SK-MEL-5 (cell line): ENCODE measurements around the gene XAB2. TPM values are rescaled to one million over a fixed set of nuclear protein-coding genes. Genes with fewer than 3 reads are reported as not detected.
"Not testable (repeated sequence)": the region's sequence is repeated elsewhere in the genome, so short reads cannot be mapped to it uniquely, and the experiment has no call there.

ENCODE experiments used
- DNase-seq: peaks from one replicate; pipeline ENCODE4 v3.0.0-alpha.2; 2016; ENCODE audit warnings: low read depth, low spot score
- in situ Hi-C: cut with HindIII; loops from 2 replicates; pipeline ENCODE4 v1.10.0; 2016; ENCODE audit warnings: low sequenced_read_pairs, high pct_unique_total_duplicates, low pct_unique_long_range_greater_than_20kb
- total RNA-seq: library from RNA; depleted of rRNA; stranded (reverse); fragments of >200 nt; shearing (Covaris generic); gene quantifications from 2 replicates; pipeline ENCODE4 v1.2.3, GENCODE V29; 2014

Gene XAB2
- total RNA-seq, 1 experiment from 2014 or later = 21.5 TPM

- DNase-seq = no peak
- in situ Hi-C loops = no loop called here
These were observed 26.2 kb upstream of the XAB2 start for GRCh38 chr19:7655581-7655980.

DNA sequence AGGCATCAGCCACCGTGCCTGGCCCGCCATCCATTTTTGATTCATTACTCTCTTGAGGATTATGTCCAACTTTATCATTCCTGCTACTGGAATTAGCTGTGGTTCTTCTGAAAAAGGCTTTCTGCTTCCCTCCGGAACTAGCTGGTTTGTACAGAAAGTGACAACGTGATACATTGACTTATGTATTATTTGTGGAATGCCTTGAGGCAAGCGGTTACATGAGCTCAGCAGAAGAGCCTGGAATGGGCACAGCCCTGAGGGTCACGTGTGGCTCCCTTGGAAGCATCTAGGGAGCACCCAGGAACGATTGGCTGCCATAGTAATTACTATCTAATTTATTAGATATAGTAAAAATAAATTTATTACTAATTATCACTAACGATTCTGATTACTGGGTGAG, 25.1 kb upstream of the XAB2 start:
- DNase-seq = peak; percentile 75
- in situ Hi-C loops = no loop called here

GRCh38 chr19:7652061-7652641, 22.8 kb upstream of the XAB2 start:
- in situ Hi-C loops = no loop called here
- peak; percentile 59 for DNase-seq

DNA sequence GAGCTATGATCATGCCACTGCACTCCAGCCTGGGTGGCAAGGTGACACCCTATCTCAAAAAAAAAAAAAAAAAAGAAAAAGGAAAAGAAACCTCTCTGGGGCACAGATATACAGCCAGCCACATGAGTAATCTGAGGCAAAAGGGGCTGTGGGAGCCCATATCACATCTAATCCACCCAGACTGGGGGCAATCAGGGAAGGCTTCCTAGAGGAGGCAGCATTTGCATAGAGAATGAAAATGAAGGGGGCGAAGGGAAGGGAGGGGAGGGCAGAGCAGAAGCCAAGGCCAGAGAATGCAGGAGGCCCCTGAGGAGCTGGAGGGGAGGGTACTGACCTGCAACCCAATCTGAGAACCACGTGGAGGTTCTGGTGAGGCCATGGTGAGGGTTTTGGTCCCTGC, 20.8 kb upstream of the XAB2 start:
- DNase-seq = no peak
- in situ Hi-C loops = no loop called here

GRCh38 chr19:7648265-7649014, 19.1 kb upstream of the XAB2 start:
- DNase-seq = no peak
- in situ Hi-C loops = no loop called here

GRCh38 chr19:7647156-7647555, 17.8 kb upstream of the XAB2 start:
- in situ Hi-C loops = no loop called here

GRCh38 chr19:7646426-7646700, 17.0 kb upstream of the XAB2 start:
- no peak for DNase-seq
- in situ Hi-C loops = no loop called here

More at GRCh38 chr19:7647156-7647555, 17.8 kb upstream of the XAB2 start:
- DNase-seq = no peak

DNA sequence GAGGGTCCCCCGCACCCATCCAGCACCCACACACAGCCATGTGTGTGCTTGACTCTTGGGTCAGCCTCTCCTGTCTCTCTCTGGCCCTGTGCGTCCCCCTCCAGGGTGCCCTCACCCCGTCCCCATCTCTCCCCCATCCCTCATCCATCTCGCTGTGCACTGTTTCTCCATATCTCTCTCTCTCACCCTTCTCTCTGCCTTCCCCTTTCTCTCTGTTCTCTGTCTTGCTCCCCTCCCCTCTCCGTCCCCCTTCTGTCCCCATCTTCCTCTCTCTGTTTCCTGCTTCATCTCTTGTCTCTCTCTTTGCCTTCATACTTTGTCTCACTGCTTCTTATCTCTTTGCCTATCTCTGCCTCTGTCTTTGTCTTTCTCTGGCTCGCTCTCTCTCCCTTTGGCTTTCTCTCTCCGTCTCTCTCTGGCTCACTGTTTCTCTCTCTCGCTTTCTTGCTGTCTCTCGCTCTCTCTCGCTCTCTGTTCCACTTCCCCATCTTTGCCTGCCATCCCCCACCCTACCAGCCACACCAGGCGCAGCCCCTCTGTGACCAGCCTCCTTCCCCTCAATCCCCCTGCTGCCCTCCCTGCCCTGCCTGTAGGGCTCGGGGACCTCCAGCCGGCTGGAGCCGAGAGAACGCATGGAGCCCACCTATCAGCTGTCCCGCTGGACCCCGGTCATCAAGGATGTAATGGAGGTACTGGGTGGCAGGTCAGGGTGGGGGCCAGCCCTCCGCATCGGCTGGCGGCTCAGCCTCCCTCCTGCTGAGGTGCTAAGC, 16.5 kb upstream of the XAB2 start:
- DNase-seq = no peak

GRCh38 chr19:7645163-7645562, 15.8 kb upstream of the XAB2 start:
- no peak for DNase-seq
- in situ Hi-C loops = no loop called here

More for the DNA sequence above, 16.5 kb upstream of the XAB2 start:
- in situ Hi-C loops = no loop called here

DNA sequence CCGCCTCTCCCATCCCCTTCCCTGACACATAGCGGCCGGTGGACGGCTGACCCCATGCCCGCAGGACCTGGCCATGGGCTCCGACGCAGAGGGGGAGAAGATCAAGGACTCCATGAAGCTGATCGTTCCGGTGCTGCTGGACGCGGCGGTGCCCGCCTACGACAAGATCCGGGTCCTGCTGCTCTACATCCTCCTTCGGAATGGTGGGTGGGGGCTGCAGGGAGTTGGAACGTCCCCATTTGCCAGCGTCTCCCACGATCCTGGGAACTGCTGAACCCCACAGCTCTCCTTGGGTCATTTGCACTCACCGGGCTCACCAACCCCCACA, 15.2 kb upstream of the XAB2 start:
- DNase-seq = no peak
- in situ Hi-C loops = no loop called here

DNA sequence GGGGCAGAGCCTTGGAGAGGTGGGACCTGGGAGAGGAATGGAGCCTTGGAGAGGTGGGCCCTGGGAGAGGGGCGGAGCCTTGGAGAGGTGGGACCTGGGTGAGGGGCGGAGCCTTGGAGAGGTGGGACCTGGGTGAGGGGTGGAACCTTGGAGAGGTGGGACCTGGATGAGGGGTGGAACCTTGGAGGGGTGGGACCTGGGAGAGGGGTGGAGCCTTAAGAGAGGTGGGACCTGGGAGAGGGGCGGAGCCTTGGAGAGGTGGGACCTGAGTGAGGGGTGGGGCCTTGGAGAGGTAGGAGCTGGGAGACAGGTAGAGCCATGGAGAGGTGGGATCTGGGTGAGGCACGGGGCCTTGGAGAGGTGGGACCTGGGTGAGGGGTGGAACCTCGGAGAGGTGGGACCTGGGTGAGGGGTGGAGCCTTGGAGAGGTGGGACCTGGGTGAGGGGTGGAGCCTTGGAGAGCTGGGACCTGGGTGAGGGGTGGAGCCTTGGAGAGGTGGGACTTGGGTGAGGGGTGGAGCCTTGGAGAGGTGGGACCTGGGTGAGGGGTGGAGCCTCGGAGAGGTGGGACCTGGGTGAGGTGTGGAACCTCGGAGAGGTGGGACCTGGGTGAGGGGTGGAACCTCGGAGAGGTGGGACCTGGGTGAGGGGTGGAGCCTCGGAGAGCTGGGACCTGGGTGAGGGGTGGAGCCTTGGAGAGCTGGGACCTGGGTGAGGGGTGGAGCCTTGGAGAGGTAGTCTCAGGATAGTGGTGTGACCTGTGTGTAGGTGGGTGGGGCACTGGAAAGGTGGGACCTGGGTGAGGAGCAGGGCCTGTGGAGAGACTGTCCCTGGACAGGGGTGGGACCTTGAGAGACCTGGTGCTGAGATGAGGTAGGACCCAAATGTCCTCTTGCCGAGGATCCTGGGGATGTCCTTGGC, 14.5 kb upstream of the XAB2 start:
- in situ Hi-C loops = not testable (repeated sequence)
- peak; percentile 42 for DNase-seq

DNA sequence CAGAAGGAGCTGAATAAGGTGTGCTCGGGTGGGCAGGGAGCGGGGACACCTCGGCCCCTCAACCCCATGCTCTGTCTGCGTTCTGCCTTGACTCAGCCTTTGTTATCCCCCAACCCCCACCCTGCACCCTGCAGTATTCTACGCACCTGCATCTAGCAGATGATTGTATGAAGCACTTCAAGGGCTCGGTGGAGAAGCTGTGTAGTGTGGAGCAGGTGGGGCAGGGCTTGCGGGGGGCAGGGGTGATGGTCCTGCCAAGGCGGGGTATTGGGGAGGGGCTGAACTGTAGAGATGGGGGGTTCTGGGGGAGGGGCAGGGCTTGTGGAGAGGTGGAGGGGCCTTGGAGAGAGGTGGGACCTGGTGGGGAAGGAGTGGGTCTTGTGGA, 13.7 kb upstream of the XAB2 start:
- in situ Hi-C loops = no loop called here
- DNase-seq = no peak

DNA sequence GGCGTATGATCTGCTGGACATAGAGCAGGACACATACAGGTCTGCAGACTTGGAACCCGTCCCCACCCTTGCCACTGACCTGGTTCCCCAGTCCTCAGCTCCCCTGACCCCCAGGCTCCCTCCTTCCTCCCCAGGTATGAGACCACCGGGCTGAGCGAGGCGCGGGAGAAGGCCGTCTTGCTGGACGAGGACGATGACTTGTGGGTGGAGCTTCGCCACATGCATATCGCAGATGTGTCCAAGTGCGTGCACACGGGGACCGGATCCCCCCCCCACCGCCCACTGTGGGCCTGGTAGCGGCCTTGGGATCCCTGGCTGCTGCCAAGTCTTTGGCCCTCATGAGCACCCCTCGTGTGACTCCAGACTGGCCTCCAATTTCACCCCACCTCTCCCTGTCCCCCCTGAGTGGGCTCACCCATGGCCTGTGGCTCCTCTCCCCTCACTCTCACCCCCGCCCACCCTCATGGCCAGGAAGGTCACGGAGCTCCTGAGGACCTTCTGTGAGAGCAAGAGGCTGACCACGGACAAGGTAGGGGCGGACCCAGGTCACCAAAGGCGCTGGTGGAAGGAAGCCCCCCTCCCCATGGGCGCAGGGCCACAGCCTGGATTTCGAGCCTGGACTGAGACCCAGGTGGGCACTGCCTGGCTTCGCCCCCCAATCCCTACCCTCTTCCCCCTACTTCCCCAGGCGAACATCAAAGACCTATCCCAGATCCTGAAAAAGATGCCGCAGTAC, 13.1 kb upstream of the XAB2 start:
- no peak for DNase-seq
- in situ Hi-C loops = no loop called here

- in situ Hi-C loops = no loop called here
- no peak for DNase-seq
These were observed 12.2 kb upstream of the XAB2 start for GRCh38 chr19:7641290-7642276.

- in situ Hi-C loops = no loop called here
- DNase-seq = no peak
These were observed 11.5 kb upstream of the XAB2 start for GRCh38 chr19:7640803-7641202.

DNA sequence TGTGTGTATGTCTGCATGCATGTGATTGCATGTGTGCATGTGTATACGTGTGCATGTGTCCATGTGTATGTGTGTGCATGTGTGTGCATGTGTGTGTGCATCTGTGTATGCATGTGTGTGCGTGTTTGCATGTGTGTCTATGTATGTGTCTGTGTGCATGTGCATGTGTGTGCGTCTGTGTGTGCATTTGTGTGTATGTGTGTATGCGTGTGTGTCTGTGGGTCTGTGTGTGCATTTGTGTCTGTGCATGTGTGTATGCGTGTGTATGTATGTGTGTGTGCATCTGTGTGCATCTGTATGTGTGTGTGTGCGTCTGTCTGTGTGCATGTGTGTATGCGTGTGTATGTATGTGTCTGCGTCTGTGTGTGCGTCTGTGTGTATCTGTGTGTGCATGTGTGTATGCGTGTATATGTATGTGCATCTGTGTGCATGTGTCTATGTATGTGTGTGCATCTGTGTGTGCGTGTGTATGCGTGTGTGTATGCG, 10.6 kb upstream of the XAB2 start:
- no peak for DNase-seq
- in situ Hi-C loops = no loop called here
